NCI-H748 (cell line): ENCODE results near the gene CDKL4.
A peak's percentile ranks its signal among the peaks of the same experiment; 100 is the strongest.
"Not testable (repeated sequence)": the region's sequence is repeated elsewhere in the genome, so short reads cannot be mapped to it uniquely, and the experiment has no call there.

Source experiments
- DNase-seq: peaks from one replicate; lab custom pipeline; 2025; ENCODE audit not compliant: unreplicated experiment; lab: John Stamatoyannopoulos, UW

CDKL4 gene

GRCh38 chr2:39232141-39232540 lies 11.6 kb downstream of the CDKL4 start:
- no peak for DNase-seq

DNA sequence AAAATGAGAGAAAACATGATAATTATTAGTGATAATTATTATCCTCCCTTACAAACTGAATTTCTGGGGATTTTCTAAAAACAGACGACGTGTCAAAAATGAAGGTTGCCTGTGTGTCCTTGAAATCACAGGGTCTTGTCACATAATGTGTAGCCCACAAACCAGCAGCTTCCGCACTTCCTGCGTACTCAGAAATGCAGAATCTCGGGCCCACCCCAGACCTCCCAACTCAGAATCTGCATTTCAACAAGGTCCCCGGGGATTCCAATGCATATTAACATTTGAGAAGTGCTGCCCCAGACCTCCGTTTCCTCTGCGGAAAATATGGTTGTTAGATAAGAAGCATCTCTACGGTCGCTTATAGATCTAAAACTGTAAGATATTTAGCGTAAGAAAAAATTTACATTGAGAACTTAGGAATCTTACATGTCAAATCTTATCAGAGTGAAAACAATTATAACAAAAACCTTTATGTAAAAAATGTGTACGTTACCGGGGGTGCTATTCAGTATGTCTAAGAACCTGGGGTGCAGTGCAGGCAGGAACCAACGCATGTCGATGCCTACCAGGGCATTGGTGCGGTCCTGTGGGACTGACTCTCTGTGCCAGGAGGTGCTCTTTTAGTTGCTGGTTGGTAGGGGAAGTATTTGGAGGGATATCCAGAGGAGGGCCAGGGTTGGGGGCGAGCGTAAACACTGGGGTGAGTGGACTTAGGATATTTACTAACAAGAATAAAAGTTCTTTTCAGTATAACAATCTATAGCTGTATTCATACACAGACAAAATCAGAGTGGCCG lies 15.2 kb downstream of the CDKL4 start:
- no peak for DNase-seq

- peak; percentile 56 for DNase-seq
Observed at GRCh38 chr2:39227628-39228412, 15.9 kb downstream of the CDKL4 start.

- no peak for DNase-seq
Observed at GRCh38 chr2:39225567-39225966, 18.2 kb downstream of the CDKL4 start.

DNA sequence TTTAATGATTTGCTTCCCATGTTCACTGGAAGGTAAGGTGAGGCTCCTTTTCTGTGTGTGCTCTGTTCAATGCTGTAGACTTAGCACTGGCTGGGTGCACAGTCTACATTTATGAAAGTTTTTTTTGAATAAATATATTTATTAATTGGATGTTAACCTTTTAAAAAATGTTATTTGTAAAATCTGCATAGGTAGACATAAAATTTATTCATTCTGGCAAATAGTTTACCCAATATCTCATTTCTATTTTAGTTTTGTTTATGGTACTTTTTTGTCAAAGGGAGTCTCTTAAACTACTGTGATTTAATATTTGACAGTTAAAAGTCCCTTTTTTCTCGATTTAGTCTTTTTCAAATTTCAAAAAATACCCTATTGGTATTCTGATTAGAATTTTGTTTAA lies 19.9 kb downstream of the CDKL4 start:
- no peak for DNase-seq

DNA sequence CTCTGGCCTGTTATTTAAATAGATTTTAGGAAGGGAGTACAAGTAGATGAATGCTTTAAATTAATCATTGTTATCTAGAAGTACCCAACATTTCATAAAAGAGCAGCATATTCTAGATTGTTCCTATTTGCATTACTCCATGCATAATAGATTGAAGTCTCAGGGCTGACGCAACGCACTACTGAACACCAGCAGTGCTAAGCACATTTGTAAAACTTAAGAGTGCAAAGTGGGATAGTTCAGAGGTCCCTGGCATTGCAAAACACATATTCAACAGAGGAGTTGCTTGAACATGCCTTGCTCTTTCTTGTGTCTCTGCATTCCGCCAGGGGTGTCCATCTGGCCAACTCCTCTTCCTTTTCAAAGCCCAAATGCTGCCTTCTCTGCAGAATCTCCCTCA lies 22.3 kb downstream of the CDKL4 start:
- DNase-seq: no peak

DNA sequence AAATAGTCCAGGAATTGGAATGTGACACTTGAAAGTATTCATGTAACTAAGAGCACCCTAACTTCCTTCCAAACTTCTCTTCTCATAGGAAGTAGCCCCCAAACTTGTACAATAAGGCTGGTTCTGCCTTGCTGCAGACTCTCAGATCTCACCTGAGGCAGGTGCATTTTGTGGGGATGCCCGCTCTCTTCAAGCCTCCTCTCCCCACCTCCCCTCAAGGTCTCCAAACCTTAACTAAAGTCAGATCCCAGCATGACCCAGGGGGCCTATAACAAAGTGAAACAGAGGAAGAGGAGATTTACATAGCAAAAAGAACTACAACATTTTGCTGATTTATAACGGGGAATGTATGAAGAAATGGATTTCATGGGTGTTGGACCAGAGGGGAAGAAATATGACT lies 23.6 kb downstream of the CDKL4 start:
- no peak for DNase-seq

- DNase-seq: no peak
Observed at GRCh38 chr2:39218391-39218790, 25.4 kb downstream of the CDKL4 start.

DNA sequence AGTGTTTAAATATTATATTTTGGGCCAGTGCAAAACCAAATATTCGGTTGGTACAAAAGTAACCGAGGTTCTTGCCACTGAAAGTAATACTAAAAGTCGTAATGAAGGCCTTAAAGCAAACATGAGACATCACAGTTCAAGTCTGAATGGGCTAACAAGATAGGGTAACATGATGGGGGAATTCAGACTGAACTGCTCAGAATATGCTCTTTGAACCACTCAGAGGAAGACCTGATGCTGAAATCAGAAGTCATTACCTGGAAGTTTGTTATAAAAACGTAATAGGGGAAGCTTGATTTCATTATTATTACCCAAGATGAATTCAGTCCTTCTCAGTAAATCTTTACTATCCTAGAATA lies 26.6 kb downstream of the CDKL4 start:
- DNase-seq: no peak

DNA sequence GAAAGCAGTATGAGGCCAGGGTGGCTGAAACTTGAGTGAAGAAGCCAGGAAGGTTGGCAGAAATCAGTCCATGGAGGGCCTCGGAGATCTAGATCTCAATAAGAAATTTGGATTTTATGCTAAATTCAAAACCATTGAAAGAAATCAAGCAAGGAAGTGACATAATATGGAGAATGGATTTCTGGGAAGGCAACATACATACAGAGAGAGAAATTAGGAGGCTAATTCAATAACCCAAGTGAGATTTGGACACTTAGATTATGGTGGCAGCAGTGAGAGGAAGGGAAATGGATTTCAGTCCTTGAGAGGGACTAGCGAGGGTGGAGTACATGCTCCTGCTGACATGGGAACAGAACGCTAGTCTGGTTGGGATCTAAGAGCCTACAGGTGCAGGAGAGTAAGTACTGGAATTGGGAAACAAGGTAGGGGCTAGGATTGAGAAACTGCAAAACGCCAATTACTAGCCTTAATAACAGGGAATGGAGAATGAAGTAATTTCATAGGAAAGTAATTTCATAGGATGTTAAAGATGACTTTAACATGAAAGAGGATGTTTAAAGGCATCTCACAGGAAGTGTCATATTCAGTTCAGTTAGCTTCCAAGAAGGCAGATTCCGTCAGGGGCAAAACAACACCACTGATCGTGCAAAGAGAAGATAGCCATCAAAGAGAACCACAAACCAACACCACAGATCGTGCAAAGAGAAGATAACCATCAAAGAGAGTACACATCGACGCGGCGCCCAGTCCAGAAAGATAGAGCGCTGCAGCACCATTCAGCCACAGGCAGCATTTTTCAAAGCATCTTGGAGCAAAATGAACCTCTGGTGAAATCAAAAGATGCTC lies 27.2 kb downstream of the CDKL4 start:
- DNase-seq: no peak

- DNase-seq: no peak
Observed at GRCh38 chr2:39215545-39215944, 28.2 kb downstream of the CDKL4 start.

DNA sequence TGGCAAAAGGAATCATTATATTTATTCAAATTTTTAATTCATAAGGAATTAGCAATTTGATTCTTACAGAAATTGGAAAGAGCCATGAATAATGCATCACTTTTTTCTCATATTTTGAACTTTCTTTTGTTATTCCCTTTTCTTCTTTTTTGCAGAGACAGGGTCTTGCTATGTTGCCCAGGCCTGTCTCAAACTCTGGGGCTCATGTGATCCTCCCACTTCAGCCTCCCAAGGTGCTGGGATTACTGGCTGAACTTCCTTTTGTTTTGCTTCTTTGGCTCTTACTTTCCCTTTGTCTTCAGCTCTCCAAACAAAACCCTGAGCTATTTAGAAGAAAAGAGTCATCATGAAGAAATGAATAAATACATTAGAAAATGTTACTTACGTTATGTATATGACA lies 30.8 kb downstream of the CDKL4 start:
- DNase-seq: no peak

DNA sequence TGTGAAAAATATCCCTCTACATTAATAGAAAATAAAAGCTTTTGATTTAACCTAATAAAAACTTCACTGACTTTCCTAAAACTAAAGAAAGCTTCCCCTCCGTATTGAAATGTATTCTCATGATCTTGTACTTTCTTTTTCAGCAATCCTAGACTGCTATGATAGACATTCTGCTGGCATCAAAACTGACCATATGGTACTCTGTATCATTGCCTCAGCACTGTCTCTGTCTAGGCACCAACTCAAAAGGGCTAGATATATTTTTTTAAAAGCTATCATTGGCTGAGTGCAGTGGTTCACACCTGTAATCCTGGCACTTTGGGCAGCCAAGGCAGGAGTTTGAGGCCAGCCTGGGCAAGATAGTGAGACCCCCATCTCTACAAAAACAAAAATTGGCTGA lies 32.9 kb downstream of the CDKL4 start:
- no peak for DNase-seq

DNA sequence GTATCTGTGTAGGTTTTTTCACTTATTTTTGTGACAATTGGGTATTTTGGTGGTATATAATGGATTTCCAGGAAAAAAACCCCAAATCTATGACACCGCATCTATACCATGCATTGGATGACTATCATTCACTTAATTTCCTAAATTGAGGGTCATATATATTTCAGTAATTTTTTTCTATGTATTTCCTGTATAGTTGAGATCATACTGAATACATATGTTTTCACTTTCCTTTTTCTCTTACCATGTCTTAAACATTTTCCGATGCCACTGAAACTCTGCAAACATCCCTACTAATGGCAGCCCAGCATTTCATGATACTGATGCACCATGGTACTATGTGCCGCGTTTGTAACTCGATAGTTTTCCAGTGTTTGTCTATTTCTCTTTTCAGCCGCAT lies 40.4 kb downstream of the CDKL4 start:
- DNase-seq: no peak

GRCh38 chr2:39202639-39203369 lies 41.0 kb downstream of the CDKL4 start:
- DNase-seq: no peak

DNA sequence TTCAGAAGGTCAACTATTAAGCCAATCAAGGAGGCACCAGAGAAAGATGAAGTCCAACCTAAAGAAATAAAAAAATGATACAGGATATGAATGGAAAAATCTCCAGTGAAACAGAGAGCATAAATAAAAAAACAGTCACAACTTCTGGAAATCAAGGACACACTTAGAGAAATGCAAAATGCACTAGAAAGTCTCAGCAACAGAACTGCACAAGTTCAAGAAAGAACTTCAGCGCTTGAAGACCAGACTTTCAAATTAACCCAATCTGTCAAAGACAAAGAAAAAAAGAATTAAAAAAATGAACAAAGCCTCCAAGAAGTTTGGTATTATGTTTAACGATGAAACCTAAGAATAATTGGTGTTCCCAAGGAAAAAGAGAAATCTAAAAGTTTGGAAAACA lies 46.8 kb downstream of the CDKL4 start:
- DNase-seq: not testable (repeated sequence)

DNA sequence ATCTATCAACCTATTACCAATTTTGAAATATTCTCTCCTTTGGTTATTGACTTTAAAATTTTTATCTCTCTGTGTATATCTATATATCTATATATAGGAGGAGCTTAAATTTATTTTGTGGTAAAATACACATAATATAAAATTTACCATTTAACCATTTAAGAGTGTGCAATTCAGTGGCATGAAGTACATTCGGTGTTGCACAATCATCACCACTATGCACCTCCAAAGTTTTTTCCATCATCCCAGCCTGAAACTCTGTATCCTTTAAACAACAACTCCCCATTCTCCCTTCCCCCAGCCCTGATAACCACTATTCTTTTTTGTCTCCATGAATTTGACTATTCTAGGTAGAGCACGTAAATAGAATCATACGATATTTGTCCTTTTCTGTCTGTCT lies 49.1 kb downstream of the CDKL4 start:
- no peak for DNase-seq

GRCh38 chr2:39188960-39189494 lies 54.7 kb downstream of the CDKL4 start:
- DNase-seq: no peak

- no peak for DNase-seq
Observed at GRCh38 chr2:39183673-39184072, 60.1 kb downstream of the CDKL4 start.

DNA sequence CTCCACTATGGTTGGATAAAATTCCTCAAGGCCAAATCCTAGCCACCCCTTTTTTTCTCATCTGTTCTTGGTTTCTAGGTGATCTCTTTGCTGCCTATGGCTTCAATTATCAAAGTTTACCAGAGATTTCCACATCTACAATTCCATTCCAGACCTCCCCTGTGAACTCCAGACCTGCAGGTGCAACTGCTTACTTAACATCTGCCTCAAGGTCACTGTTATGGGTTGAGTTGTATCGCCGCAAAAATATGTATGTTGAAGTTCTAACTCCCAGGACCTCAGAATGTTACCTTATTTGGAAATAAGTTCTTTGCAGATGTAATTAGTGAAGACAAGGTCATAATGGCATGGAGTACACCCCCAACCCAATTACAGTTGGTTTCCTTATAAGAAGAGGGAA lies 62.5 kb downstream of the CDKL4 start:
- DNase-seq: no peak
